ENCODE data around the gene RXRG. TPM values are rescaled to one million over a fixed set of nuclear protein-coding genes. Genes with fewer than 3 reads are reported as not detected.

The RXRG gene
- total and polyA plus RNA-seq, 2 donors (not counting 3 experiments of a cell fraction or from before 2014, with no cell fraction given) = not detected

DNA sequence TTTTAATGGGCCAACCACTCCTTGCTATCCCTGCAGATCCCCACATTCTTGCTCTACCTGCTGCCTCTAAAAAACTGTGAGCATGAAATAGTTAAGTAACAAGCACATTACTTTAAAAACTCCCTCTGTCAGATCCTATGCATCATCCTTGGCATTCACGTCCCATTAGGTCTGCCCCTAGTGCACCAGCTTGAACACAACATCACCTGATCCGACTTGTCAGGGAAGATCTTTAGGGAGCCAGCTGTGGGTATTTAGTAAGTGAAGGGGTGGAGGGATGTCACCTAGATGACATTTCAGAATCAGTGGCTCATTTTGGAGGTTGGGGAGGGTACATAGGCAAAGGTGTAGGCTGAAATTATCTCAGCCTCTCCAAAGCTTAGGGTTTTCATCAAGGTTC is 33.5 kb downstream of the RXRG start:
- no peak overlapping the region for H3K27ac ChIP-seq (ENCODE audit: insufficient read depth, low read depth, low read length)
- H3K9ac ChIP-seq (replicated peaks; ENCODE audit: extremely low read depth, insufficient read depth, low read length) = no peak overlapping the region
- ChIA-PET POLR2A (no interaction called here), CTCF (interaction anchor here (0.8 to 2.8 kb wide), 4 partner anchors 10 to 181 kb away, joined by 3 to 11 read pairs (median 6); no protein-coding TSS in a partner anchor)
- H3K9me1 ChIP-seq (replicated peaks; ENCODE audit: control insufficient read depth, extremely low read depth, insufficient read depth, low read length) = no peaks in the 10 kb centered on the region
- no peak overlapping the region for H3K4me2 ChIP-seq (ENCODE audit: insufficient read depth, low read length)
- no peaks in the 10 kb centered on the region for H3K4me1 ChIP-seq (ENCODE audit: control insufficient read depth, extremely low read depth, insufficient read depth, low read length)
- DNase-seq (ENCODE audit: low read depth, low spot score) (no peak), FAIRE-seq (no peak)
- TF ChIP-seq GATA2 (IDR thresholded peaks at IDR 0.05; ENCODE audit: insufficient read depth, insufficient read length, low read depth, low read length) (no peak), FOS (IDR thresholded peaks at IDR 0.05; ENCODE audit: borderline replicate concordance, insufficient read depth, low read length) (no peak), JUN (IDR thresholded peaks at IDR 0.05; ENCODE audit: borderline replicate concordance, insufficient read depth, insufficient read length, low read depth) (no peak), MYC (IDR thresholded peaks at IDR 0.05; ENCODE audit: low read depth, low read length) (no peak), EZH2 (IDR thresholded peaks at IDR 0.05; ENCODE audit: borderline replicate concordance, low read depth, low read length, severe bottlenecking) (no peak)
- TF ChIP-seq, protein P1, sequence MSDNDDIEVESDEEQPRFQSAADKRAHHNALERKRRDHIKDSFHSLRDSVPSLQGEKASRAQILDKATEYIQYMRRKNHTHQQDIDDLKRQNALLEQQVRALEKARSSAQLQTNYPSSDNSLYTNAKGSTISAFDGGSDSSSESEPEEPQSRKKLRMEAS (IDR thresholded peaks at IDR 0.05; ENCODE audit: insufficient read depth, insufficient read length) = no peak
- peaks cover 6% of the 10 kb centered on the region in 2 experiments for H3K27me3 ChIP-seq (ENCODE audit: control insufficient read depth in 2 of 2, insufficient read depth in 2 of 2, low read length in 2 of 2)
- BruUV-seq (replicated peaks) = no TSS peak
- intact Hi-C loops (cut with micrococcal nuclease) (no loop called here), dilution Hi-C loops (cut with MboI; ENCODE audit: extremely low pct_ligation_motif_present, low sequenced_read_pairs) (no loop called here)
- H3K36me3 ChIP-seq (ENCODE audit: control insufficient read depth in 2 of 2, extremely low read depth in 1 of 2, insufficient read depth in 2 of 2, low read length in 2 of 2) = no peaks in the 10 kb centered on the region
- H3K9me3 ChIP-seq (replicated peaks; ENCODE audit: control insufficient read depth, insufficient read depth, low read length) = no peaks in the 10 kb centered on the region
- H2AFZ ChIP-seq (ENCODE audit: low read depth, low read length) = no peak overlapping the region
- no peaks in the 10 kb centered on the region for H4K20me1 ChIP-seq (replicated peaks; ENCODE audit: control insufficient read depth, extremely low read depth, insufficient read depth, low read length)
- no peaks in the 10 kb centered on the region for H3K79me2 ChIP-seq (ENCODE audit: control insufficient read depth, insufficient read depth, low read length)
- no peak overlapping the region for H3K4me3 ChIP-seq (replicated peaks in 1 of 3; ENCODE audit: insufficient read depth in 1 of 3, low read depth in 1 of 3, low read length in 3 of 3)

DNA sequence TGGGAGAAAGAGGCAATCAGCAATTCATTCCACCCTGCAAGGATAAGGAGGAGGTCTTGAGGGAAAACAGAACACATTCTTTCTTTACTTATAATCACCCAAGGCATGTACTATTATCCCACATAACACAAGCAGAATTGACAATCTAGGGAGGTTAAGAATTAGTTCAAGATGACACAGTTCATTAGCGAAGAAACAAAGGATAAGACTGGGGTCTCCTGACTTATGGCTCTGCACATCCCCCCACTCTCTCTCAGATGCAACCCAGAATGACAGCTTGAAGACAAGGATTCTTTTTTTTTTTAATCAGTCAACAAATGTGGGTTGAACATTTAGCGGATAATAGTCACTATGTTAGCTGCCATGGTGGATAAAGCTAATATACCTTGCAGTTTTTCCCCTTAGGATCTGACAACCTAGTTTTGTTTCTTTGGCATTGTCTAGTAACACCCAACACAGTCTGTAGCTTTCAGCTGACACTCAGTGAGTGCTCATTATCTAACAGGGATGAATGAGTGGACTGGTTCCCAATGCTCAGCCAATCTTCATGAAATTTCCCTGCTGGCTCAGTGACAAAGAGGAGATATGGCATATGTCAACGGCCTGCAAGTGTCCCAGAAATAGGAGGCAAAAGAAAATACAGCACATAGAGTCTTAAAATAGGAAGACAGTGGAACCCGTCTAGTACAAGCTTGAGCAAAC is 35.1 kb downstream of the RXRG start:
- BruUV-seq (replicated peaks) = no TSS peak
- DNase-seq (ENCODE audit: low read depth, low spot score) (no peak), FAIRE-seq (no peak)
- Histone ChIP-seq H4K20me1 (replicated peaks; ENCODE audit: control insufficient read depth, extremely low read depth, insufficient read depth, low read length) (no peaks in the 10 kb centered on the region), H3K79me2 (ENCODE audit: control insufficient read depth, insufficient read depth, low read length) (no peaks in the 10 kb centered on the region), H2AFZ (ENCODE audit: low read depth, low read length) (no peak overlapping the region), H3K9ac (replicated peaks; ENCODE audit: extremely low read depth, insufficient read depth, low read length) (no peak overlapping the region), H3K9me1 (replicated peaks; ENCODE audit: control insufficient read depth, extremely low read depth, insufficient read depth, low read length) (no peaks in the 10 kb centered on the region), H3K4me1 (ENCODE audit: control insufficient read depth, extremely low read depth, insufficient read depth, low read length) (no peaks in the 10 kb centered on the region), H3K27me3 (ENCODE audit: control insufficient read depth in 2 of 2, insufficient read depth in 2 of 2, low read length in 2 of 2) (peaks cover 2 to 5% of the 10 kb centered on the region in 2 experiments), H3K9me3 (replicated peaks; ENCODE audit: control insufficient read depth, insufficient read depth, low read length) (no peaks in the 10 kb centered on the region), H3K27ac (ENCODE audit: insufficient read depth, low read depth, low read length) (no peak overlapping the region), H3K4me2 (ENCODE audit: insufficient read depth, low read length) (no peak overlapping the region), H3K36me3 (ENCODE audit: control insufficient read depth in 2 of 2, extremely low read depth in 1 of 2, insufficient read depth in 2 of 2, low read length in 2 of 2) (no peaks in the 10 kb centered on the region), H3K4me3 (replicated peaks in 1 of 3; ENCODE audit: insufficient read depth in 1 of 3, low read depth in 1 of 3, low read length in 3 of 3) (no peak overlapping the region)
- dilution Hi-C loops (cut with MboI; ENCODE audit: extremely low pct_ligation_motif_present, low sequenced_read_pairs) = no loop called here
- TF ChIP-seq EZH2 (IDR thresholded peaks at IDR 0.05; ENCODE audit: borderline replicate concordance, low read depth, low read length, severe bottlenecking) = no peak
- TF ChIP-seq, protein P2, sequence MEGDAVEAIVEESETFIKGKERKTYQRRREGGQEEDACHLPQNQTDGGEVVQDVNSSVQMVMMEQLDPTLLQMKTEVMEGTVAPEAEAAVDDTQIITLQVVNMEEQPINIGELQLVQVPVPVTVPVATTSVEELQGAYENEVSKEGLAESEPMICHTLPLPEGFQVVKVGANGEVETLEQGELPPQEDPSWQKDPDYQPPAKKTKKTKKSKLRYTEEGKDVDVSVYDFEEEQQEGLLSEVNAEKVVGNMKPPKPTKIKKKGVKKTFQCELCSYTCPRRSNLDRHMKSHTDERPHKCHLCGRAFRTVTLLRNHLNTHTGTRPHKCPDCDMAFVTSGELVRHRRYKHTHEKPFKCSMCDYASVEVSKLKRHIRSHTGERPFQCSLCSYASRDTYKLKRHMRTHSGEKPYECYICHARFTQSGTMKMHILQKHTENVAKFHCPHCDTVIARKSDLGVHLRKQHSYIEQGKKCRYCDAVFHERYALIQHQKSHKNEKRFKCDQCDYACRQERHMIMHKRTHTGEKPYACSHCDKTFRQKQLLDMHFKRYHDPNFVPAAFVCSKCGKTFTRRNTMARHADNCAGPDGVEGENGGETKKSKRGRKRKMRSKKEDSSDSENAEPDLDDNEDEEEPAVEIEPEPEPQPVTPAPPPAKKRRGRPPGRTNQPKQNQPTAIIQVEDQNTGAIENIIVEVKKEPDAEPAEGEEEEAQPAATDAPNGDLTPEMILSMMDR (IDR thresholded peaks at IDR 0.05; ENCODE audit: extremely low read depth in 1 of 2, insufficient read depth in 1 of 2, low read depth in 1 of 2, low read length in 2 of 2) = no peak
- TF ChIP-seq FOS (IDR thresholded peaks at IDR 0.05; ENCODE audit: borderline replicate concordance, insufficient read depth, low read length) = no peak
- TF ChIP-seq GATA2 (IDR thresholded peaks at IDR 0.05; ENCODE audit: insufficient read depth, insufficient read length, low read depth, low read length) = no peak
- TF ChIP-seq MYC (IDR thresholded peaks at IDR 0.05; ENCODE audit: low read depth, low read length) = no peak
- TF ChIP-seq POLR2AphosphoS5 (IDR thresholded peaks at IDR 0.05; ENCODE audit: insufficient read depth, low read depth, low read length) = no peak
- no peak for TF ChIP-seq POLR2A (IDR thresholded peaks at IDR 0.05; ENCODE audit: low read depth, low read length)
- TF ChIP-seq JUN (IDR thresholded peaks at IDR 0.05; ENCODE audit: borderline replicate concordance, insufficient read depth, insufficient read length, low read depth) = no peak
- TF ChIP-seq, protein P1 (IDR thresholded peaks at IDR 0.05; ENCODE audit: insufficient read depth, insufficient read length) = no peak
- intact Hi-C loops (cut with micrococcal nuclease) = no loop called here
- POLR2A ChIA-PET = no interaction called here
- CTCF ChIA-PET = interaction anchor here (1.1 to 2.8 kb wide), 3 partner anchors 13 to 182 kb away, joined by 3 to 11 read pairs (median 9); no protein-coding TSS in a partner anchor

Measured in endothelial cell of umbilical vein (primary cell).